GM12874 (cell line): ENCODE measurements around the gene SORCS2.

ENCODE experiments used
- CTCF ChIP-seq: IDR thresholded peaks from 2 replicates; pipeline ENCODE4 v1.5.1; 2011; ENCODE audit warnings: low read depth, mild to moderate bottlenecking, control low read depth, low read length, moderate library complexity; ENCODE audit not compliant: insufficient read depth

SORCS2 gene

GRCh38 chr4:7547368-7548040 is 355.2 kb downstream of the SORCS2 start:
- TF ChIP-seq CTCF, result no peak

GRCh38 chr4:7549866-7550265 is 357.5 kb downstream of the SORCS2 start:
- no peak for TF ChIP-seq CTCF

- no peak for TF ChIP-seq CTCF
Measured at GRCh38 chr4:7552466-7552865, 360.1 kb downstream of the SORCS2 start.

DNA sequence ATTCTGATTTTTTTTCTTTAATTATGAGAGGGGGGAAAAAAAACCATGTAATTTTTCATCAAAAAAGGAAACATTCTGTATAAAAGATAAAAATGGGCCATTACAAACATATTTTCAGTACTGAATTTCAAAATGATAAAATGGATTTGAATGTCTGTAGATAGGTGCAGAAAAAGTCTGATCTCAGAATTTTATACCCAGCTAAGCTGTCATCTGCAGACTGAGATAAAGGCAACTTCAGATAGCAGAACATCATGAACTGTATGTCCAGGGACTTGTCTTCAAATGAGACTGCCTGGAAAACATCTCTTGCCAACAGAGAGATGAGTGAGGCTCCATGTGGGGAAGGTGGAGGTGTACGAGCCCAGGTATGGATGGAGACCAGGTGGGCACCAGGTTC is 360.9 kb downstream of the SORCS2 start:
- no peak for TF ChIP-seq CTCF

- no peak for TF ChIP-seq CTCF
Measured at GRCh38 chr4:7554905-7555304, 362.6 kb downstream of the SORCS2 start.

- TF ChIP-seq CTCF, result no peak
Measured at GRCh38 chr4:7556558-7556957, 364.2 kb downstream of the SORCS2 start.

DNA sequence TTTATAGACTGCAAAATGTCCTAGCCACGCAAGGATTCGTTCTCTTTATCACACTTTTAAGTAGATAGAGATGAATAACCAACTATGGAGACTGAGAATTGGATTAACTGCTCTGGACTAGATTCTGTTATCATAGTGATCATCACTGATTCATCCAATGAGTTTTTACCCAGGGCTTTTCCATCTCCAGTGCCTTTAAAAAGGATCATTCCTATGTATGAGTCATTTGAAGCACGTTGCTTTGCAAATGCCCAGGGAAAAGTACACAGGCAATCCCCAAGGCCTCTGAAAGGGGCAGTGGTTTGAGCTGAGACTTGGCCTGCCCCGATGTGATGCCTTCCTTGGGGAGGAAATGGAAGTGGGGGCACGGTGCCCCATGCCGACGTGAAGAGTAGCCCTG is 365.1 kb downstream of the SORCS2 start:
- TF ChIP-seq CTCF, result no peak
